Stimulated activated CD8-positive, alpha-beta memory T cell treated with anti-CD3 and anti-CD28 coated beads, Interleukin-4, amount 100 ng/mL, for 24 hours (primary cell): ENCODE results near the gene CXCL9.
"Not testable (repeated sequence)": the region's sequence is repeated elsewhere in the genome, so short reads cannot be mapped to it uniquely, and the experiment has no call there.

Source experiments
- DNase-seq: peaks from one replicate; pipeline ENCODE4 v3.0.0-alpha.2; 2020; ENCODE audit warnings: low read depth

The CXCL9 gene

DNA sequence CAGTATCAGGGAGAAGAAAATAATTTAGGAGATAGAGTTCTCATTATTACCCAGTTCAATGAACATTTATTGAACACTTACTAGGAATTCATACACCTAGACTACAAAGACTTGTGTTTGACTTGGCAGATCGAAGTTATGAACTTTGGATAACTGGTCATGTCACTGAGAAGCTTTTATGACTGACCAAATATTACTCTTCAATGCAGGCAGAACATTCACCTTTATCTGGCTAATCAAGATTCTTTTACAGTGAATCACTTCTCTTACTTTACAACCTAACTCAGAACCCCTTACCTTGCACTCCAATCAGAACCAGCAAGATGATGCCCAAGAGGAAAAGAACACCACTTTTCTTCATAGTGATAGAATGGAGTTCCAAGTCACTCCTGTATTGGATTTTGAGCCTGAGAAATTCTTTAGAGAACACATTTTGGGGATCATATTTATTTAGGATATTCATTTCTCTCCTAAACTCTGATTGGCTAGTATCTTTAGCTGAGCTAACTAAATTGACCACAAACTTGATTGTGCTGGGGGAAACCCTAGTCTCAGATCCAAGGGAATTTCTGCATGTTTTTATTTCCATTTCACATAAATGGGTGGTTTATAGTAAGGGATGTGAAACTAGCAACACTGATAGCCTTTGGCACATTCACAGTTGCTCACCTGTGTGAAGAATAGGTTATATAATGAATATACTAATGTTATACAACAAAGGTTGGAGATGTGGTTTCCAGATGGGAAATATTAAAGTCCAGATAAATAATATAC, at the start of gene CXCL9:
Gene CXCL9, minus strand, starts transcription at position 421 of the 774 bp plus-strand sequence. Its CDS starts 60 bp downstream, at position 361.
- DNase-seq, result no peak

DNA sequence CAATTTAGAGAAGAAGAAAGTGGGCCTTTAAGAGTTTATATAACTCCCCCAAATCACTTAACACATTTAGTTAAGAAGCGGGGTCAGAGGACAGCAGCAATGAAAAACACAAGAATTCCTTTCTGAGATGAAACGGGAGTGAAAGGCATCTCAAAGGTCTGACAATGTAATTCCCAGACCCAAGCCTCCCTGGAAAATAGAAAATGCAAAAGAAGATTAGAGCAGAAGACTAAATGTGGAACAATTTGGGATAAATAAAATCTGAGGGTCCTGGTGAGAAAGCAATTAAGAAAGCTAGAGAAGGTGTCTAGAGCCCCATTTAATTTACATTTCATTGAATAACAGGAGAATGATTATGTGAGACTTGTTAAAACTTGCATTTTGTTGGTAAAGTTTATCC, 48.1 kb upstream of the CXCL9 start:
- DNase-seq, result no peak

DNA sequence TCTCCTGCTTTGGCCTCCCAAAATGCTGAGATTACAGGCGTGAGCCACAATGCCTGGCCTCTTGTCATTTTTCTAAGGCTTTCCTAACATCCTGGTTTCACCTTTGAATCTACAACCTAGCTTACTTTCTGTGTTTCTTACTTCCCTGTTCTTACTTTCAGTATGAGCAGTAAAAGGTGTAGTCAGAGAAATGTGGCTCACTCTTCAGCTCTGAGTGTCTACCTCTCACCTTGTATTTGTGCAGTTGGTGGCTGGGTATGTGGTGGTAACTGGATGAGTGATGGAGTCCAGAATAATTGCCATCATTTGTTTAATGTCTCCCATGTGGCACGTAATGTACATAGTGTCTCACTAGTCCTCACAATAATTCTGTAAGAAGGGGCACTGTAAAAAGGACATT, 47.7 kb upstream of the CXCL9 start:
- DNase-seq, result no peak

DNA sequence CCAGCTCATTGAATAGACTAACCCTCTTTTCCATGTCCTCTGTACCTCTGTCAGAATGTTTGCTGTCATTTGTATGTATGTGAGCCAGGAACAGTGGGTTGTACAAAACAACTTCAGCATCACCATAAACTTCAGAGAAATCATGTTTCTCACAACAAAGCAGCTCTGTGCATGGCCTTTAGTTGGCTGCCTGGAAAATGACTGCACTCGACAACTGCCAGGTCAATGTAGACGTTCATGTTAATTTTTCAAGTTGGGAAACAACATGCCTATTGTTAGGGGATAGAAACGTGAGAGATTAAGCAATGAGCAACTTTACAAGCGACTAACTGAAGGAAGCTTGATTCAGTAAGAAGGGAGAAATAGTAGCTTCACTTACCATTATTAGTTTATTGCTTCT, 46.4 kb upstream of the CXCL9 start:
- DNase-seq, result no peak

DNA sequence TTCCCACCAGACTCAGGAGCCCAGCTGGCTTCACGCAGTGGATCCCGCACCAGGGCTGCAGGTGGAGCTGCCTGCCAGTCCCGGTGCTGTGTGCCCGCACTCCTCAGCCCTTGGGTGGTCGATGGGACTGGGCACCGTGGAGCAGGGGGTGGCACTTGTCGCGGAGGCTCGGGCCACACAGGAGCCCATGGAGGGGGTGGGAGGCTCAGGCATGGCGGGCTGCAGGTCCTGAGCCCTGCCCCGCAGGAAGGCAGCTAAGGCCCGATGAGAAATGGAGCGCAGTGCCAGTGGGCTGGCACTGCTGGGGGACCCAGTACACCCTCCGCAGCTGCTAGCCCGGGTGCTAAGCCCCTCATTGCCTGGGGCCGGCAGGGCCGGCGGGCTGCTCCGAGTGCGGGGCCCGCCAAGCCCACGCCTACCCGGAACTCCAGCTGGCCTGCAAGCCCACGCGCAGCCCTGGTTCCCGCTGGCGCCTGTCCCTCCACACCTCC, 43.3 kb upstream of the CXCL9 start:
- not testable (repeated sequence) for DNase-seq

DNA sequence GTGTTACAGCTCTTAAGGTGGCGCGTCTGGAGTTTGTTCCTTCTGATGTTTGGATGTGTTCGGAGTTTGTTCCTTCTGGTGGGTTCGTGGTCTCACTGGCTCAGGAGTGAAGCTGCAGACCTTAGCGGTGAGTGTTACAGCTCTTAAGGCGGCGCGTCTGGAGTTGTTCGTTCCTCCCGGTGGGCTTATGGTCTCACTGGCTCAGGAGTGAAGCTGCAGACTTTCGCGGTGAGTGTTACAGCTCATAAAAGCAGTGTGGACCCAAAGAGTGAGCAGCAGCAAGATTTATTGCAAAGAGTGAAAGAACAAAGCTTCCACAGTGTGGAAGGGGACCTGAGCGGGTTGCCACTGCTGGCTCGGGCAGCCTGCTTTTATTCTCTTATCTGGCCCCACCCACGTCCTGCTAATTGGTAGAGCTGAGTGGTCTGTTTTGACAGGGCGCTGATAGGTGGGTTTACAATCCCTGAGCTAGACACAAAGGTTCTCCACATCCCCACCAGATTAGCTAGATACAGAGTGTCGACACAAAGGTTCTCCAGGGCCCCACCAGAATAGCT, 42.6 kb upstream of the CXCL9 start:
- not testable (repeated sequence) for DNase-seq

DNA sequence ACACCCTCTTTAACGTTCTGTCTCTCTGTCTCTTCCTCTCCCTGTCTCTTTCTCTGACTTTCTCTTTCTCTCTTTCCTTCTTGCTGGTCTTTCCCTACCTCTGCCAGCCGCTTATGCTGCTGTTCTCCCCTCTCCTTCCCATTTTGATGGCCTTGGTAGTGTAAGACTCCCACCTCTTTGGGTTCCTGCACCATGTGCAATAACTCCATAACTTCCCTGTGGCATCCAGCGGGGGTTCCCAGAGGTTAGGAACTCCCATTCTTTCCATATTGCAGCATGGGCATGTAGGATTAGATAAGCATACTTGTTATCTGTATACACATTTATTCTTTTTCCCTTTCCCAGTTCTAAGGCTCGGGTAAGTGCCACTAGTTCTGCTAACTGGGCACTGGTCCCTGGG, 37.4 kb upstream of the CXCL9 start:
- DNase-seq, result not testable (repeated sequence)

DNA sequence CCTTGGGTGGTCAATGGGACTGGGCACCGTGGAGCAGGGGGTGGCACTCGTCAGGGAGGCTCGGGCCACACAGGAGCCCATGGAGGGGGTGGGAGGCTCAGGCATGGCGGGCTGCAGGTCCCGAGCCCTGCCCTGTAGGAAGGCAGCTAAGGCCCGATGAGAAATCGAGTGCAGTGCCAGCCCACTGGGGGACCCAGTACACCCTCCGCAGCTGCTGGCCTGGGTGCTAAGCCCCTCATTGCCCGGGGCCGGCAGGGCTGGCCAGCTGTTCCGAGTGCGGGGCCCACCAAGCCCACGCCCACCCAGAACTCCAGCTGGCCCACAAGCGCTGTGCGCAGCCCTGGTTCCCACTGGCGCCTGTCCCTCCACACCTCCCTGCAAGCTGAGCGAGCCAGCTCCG, 36.0 kb upstream of the CXCL9 start:
- not testable (repeated sequence) for DNase-seq

DNA sequence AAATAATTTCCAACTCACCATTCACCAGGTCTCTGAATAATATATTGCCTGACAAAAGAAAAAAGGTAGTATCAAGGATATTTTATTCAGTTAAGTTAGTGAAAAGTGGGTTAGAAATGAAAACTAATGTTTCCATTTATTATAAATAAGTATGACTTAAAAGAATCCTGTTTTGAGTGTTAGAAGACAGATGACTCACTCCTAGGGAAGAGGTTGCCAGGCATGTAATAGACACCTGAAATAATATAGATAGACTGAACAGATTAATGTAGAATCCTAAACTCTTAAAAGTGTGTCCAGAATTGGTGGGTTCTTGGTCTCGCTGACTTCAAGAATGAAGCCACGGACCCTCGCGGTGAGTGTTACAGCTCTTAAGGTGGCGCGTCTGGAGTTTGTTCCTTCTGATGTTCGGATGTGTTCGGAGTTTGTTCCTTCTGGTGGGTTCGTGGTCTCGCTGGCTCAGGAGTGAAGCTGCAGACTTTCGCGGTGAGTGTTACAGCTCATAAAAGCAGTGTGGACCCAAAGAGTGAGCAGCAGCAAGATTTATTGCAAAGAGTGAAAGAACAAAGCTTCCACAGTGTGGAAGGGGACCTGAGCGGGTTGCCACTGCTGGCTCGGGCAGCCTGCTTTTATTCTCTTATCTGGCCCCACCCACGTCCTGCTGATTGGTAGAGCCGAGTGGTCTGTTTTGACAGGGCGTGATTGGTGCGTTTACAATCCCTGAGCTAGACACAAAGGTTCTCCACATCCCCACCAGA, 35.1 kb upstream of the CXCL9 start:
- DNase-seq, result not testable (repeated sequence)

DNA sequence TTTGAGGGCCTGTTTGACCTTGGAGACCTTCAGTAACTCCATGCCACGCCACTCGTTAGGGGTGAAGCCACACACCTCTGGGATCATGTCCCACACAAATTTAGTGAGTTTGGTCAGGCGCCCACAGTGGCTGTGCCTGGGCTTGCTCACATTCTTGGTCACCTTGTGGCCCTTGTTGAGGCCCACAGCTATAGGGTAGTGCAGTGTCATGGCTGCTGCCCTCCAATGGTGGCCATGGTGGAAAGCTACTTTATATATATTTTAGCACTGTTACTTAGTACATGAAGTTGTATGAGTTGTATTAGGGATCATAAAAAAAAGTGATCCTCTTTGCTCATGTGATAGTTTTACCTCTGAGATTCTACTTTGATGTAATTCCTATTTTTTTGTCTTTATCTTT, 29.5 kb upstream of the CXCL9 start:
- DNase-seq, result no peak

DNA sequence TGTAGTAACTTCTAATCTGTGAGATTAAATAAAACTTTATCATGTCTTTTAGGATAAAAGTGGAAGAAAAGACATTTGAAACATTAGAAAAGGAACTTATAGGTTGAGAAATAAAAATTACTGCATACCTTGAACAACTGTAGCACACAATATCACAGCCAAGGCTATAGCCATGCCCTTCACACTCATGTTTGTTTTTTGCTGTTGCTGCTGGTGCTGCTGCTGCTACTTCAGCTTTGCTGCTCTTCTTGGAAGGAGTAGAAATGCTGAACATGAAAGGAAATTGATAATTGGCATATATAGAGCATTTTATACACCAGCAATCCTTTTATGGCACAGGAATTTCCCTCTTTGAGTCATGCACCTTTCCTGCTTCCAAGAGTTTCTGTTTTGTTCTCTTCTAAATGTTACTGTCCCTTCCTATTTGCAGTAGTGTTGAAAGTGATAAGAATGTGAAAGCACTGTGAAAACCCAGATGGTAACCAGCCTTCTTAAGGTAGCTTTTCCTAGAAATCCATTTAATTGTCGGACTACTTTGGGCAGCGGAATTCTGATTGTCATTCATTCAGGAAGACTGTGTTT, 28.6 kb upstream of the CXCL9 start, which contains the start of gene CXCL11:
Gene CXCL11, minus strand, starts transcription at position 272 of the 582 bp plus-strand sequence. Its CDS starts 83 bp downstream, at position 189.
- no peak for DNase-seq

DNA sequence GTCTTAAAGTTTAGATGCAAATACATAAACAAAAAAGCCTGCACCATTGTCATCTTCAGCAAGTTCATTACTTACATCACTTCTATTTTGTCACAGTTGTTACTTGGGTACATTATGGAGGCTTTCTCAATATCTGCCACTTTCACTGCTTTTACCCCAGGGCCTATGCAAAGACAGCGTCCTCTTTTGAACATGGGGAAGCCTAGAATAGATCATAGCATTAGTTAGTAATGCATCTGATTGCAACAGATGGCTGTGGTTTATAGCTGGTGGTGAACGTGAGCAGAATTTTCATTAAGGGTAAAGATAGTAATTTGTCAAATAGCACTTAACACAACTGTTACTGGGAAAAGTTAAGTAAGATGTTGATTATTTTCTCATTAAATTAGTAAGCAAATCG, 27.8 kb upstream of the CXCL9 start:
- no peak for DNase-seq

DNA sequence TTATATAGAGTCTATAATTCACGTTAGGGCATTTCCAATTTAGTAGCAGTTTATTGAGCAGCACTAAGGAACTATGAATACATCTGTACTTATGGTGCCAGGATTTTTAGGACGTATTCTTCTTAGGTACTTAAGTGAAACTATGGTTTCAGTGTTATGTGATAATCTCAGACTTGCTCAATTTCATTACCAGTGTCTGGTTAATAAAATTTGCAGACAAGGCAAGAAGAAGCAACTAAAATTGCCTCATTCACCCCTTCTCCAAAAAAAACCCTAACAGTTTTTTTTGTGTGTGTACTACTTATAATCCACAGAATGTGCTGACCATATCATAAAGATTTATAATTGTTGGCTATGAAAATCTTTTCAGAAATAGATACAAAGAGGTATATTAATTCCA, 22.0 kb upstream of the CXCL9 start:
- DNase-seq, result no peak

DNA sequence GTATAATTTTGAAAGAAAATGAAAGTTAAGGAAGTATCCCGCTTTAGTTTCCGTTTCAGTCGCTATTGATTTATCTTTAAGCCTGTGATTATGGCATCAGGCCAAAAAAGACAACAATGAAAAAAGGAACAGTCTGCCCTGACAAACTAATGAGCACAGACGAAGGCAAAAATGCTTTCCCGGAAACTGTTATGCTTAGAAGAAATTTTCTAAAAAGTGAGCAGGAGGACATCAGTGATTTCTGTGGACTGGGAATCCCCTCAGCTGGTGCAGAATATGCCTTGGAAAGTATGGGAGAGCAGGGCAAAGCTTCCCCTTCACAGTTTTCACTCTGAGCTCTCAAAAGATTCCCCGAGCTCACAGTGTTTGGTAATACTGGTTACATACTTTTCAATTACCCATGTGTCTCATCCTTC, 21.0 kb upstream of the CXCL9 start:
- no peak for DNase-seq

DNA sequence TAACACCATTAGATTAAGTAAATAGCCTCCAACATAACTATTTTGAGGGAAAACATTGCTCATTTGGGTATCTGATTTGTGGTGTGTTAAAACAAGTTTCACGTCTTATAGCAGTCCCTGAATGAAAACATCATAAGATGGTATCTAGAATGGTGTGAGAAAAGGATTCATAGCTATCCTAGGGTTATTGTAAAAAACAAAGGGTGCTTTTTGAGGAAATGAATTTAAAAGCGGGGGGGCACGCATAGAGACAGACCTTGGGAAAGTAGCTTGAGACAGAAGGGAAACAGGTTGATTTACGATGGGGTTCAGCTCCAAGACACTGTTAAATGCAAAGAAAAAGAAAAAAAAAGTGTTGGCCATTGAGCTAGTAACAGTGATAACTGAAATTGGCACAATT, 16.8 kb upstream of the CXCL9 start:
- no peak for DNase-seq

DNA sequence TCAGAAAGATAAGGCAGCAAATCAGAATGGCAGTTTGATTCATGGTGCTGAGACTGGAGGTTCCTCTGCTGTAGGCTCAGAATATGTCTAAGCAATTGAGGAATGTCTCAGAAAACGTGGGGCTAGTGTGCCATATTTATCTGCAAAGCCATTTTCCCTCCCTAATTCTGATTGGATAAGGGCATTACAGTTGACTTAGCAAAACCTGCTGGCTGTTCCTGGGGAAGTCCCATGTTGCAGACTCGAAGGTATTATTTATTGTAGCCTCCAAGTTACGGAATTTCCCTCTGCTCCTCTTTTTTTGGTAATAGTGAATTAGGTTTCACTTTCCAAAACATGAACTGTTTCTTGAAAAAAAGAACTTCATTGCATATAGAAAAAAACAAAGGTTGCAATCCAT, 16.1 kb upstream of the CXCL9 start, which contains the start of gene CXCL10:
Gene CXCL10, minus strand, starts transcription at position 109 of the 400 bp plus-strand sequence. Its CDS starts 66 bp downstream, at position 43.
- no peak for DNase-seq

DNA sequence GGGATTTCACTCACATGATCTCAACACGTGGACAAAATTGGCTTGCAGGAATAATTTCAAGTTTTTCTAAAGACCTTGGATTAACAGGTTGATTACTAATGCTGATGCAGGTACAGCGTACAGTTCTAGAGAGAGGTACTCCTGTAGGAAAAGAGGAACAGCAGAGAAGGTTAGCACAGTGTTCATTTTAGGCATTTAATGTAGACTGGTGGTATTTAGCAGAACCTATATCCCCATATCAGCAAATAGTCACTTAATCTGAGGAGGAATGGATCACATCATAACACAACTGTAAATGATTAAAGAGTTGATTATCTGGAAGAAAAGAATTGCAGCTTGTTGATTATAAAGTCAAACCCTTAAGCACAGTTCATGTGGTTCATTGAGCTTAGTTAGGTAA, 15.4 kb upstream of the CXCL9 start:
- no peak for DNase-seq

DNA sequence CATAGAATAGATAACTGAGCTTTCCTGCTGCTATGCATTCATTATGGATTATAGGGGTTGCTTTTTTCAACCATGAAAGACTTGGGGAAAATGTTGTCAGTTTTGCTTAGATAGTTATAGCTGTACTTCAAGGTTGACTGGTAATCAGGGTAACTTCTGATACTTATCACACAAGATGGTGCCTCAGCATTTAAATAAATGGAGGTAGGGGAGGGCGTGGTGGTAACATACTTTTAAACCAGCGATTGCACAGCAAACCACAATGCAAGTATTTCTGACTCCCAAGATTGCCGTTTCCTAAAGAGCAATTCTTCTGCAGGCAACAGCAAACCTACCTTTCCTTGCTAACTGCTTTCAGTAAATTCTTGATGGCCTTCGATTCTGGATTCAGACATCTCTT, 14.7 kb upstream of the CXCL9 start:
- no peak for DNase-seq

DNA sequence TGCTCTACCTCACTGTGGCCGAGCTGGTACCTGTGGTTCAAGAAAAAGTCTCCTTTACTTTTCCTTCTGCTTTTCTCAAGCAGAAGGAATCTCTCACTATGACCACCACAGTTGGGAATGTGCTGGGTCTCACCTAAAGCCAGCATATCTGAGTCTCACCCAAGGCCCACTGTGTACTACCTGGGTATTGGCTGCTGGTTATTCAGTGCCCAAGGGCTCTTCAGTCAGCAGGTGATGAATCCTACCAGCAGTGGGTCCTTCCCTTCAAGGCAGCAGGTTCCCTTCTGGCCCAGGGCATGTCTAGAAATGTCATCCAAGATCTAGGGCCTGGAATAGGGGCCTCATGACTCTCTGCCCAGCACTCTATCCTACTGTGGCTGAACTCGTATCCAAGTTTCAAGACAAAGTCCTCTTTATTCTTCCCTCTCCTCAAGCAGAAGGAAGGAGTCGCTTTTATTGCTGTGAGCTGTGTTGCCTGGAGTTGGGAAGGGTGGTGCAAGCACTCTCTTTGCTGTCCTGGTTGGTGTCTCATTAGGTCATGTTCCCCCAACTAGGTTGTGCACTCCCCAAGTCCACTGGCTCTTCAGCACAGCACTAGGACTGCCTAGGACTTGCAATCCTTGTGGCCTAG, 9.9 kb upstream of the CXCL9 start:
- DNase-seq, result no peak

DNA sequence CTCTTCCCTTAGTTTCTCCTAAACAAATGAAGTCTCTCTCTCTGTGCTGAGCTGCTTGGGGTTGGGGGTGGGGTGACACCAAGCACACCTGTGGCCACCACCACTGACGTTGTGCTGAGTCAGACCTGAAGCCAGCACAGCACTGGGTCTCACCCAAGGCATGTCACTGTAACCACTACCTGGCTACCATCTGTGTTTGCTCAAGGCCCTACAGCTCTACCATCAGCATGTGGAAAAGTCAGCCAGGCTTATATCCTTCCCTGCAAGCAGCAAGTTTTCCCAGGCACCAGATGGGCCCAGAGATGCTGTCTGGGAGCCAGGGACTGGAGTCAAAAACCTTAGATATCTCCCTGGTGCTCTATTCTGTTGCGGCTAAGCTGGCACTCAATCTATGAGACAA, 9.1 kb upstream of the CXCL9 start:
- DNase-seq, result no peak

DNA sequence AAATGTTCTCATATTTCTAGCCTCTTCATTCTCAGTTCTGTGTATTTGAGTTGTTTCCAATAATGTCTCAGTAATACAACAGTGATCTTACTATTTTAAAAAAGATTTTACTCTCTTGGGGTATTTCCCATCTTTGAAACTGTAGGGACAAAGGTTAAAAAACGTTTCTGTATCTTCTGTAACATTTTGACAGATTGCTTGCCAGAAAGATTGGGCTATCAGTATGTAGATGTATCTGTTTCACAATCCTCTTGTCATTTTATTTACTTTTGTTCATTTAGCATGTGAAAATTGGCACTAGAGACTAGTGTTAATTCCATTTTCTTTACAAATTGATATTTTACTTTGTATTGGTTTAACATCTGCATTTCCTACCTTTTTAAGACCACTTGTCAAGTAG, 6.2 kb upstream of the CXCL9 start:
- DNase-seq, result no peak

DNA sequence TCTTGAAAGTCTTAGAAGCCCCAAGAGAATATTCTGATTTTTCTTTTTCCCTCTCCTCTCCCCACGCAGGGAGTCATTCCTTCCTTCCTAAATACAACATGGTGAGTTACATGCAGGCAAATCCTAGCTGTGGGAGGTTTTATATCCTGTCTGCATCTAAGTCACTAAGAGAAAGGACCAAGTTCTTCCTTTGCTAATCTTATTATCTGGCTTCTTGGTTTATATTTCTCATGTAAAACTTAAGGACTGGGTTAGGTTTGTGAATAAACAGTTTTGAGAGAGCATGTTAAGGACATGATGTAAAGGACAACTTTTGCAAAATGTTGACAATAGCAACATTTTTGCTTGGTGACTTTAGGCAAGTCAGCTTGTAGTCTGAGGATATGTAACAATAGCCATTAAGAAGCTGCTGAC, 5.1 kb upstream of the CXCL9 start:
- no peak for DNase-seq
